DND-41 (cell line): ENCODE data around the gene NLRP11.

Source experiments
- CTCF ChIP-seq: IDR thresholded peaks from 2 replicates; pipeline ENCODE4 v1.5.1; 2012; ENCODE audit warnings: borderline replicate concordance, low read length, moderate library complexity, mild to moderate bottlenecking; ENCODE audit not compliant: poor library complexity, severe bottlenecking; ENCODE audit errors: extremely low read depth
- EZH2 ChIP-seq: IDR thresholded peaks from 3 replicates; pipeline ENCODE4 v1.6.1; 2012; ENCODE audit warnings: borderline replicate concordance, low read depth, mild to moderate bottlenecking, moderate library complexity, low read length, inconsistent platforms; ENCODE audit not compliant: severe bottlenecking

DNA sequence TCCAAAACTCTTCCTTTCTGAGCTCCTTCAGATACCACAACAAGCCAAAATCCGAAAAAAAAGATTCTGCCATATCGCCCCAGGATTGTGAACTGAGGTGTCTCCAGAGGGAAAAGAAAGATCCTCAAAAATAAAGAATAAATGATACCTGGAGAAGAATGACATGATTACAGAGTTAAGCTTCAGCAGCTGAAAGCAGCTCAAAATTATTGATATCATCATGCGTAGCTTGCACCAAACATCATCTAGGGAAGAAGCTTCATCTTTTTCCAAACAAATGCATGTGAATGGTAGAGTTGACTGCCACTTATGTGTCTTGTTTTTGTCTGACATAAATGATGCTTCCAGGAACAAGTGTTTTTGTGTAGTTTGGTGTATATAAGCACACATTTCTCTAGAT lies 93.5 kb downstream of the NLRP11 start, which contains the start of gene NLRP9:
- TF ChIP-seq CTCF (no peak), EZH2 (no peak)
